GM12801 (cell line): ENCODE data around the gene ARID5B.

Experiments
- TF ChIP-seq, protein P1 (sequence below): IDR thresholded peaks from one replicate; pipeline ENCODE4 v1.5.1; 2011; ENCODE audit warnings: control low read depth; ENCODE audit not compliant: insufficient read length; ENCODE audit errors: extremely low read depth

The ARID5B gene

GRCh38 chr10:61911425-61911824, 9.9 kb downstream of the ARID5B start:
- TF ChIP-seq, protein P1, sequence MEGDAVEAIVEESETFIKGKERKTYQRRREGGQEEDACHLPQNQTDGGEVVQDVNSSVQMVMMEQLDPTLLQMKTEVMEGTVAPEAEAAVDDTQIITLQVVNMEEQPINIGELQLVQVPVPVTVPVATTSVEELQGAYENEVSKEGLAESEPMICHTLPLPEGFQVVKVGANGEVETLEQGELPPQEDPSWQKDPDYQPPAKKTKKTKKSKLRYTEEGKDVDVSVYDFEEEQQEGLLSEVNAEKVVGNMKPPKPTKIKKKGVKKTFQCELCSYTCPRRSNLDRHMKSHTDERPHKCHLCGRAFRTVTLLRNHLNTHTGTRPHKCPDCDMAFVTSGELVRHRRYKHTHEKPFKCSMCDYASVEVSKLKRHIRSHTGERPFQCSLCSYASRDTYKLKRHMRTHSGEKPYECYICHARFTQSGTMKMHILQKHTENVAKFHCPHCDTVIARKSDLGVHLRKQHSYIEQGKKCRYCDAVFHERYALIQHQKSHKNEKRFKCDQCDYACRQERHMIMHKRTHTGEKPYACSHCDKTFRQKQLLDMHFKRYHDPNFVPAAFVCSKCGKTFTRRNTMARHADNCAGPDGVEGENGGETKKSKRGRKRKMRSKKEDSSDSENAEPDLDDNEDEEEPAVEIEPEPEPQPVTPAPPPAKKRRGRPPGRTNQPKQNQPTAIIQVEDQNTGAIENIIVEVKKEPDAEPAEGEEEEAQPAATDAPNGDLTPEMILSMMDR, result no peak

GRCh38 chr10:61912981-61913380, 11.5 kb downstream of the ARID5B start:
- TF ChIP-seq, protein P1, result no peak

GRCh38 chr10:61918140-61918539, 16.6 kb downstream of the ARID5B start:
- TF ChIP-seq, protein P1, result no peak

GRCh38 chr10:61918989-61919388, 17.5 kb downstream of the ARID5B start:
- TF ChIP-seq, protein P1, result no peak

- TF ChIP-seq, protein P1, result no peak
Measured at GRCh38 chr10:61919646-61920215, 18.2 kb downstream of the ARID5B start.

GRCh38 chr10:61921143-61921542, 19.6 kb downstream of the ARID5B start:
- TF ChIP-seq, protein P1, result no peak

- TF ChIP-seq, protein P1, result no peak
Measured at GRCh38 chr10:61923210-61923949, 21.9 kb downstream of the ARID5B start.
